ENCODE data around the gene MAML3. TPM values are rescaled to one million over a fixed set of nuclear protein-coding genes. Genes with fewer than 3 reads are reported as not detected.

MAML3 gene
- total RNA-seq, 2 experiments from 2014 or later = 2.5 to 2.9 TPM

DNA sequence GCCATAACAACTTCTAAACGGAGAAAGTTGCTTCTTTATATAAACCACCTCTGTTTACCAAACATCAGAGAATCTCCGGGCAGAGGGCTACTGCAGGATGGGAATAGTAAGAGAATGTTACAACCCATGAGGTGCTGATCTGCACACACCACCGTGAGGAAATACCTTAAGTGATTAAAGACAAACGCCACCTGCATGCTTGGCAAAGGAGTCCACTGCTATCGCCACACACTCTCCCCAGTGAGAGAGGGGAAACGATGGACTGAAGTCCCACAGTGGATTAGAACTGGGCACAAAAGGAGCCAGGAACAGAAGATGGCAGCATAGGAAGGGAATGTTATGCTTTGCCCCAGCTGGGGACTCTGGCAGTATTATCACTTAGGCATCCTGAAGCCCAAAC is 15.6 kb downstream of the MAML3 start:
- Mint-ChIP-seq H3K4me3 (no peak overlapping the region), H3K27ac (no peak overlapping the region), H3K9me3 (no peaks in the 10 kb centered on the region), H3K36me3 (ENCODE audit: low read depth) (no peaks in the 10 kb centered on the region), H3K27me3 (no peaks in the 10 kb centered on the region), H3K4me1 (ENCODE audit: low read depth) (peaks cover 19% of the 10 kb centered on the region)
- no peak for DNase-seq
- POLR2A ChIA-PET = interaction anchor here (1.7 kb wide), 1 partner anchor 12 kb away, joined by 3 read pairs; no protein-coding TSS in a partner anchor
- TF ChIP-seq, protein P1, sequence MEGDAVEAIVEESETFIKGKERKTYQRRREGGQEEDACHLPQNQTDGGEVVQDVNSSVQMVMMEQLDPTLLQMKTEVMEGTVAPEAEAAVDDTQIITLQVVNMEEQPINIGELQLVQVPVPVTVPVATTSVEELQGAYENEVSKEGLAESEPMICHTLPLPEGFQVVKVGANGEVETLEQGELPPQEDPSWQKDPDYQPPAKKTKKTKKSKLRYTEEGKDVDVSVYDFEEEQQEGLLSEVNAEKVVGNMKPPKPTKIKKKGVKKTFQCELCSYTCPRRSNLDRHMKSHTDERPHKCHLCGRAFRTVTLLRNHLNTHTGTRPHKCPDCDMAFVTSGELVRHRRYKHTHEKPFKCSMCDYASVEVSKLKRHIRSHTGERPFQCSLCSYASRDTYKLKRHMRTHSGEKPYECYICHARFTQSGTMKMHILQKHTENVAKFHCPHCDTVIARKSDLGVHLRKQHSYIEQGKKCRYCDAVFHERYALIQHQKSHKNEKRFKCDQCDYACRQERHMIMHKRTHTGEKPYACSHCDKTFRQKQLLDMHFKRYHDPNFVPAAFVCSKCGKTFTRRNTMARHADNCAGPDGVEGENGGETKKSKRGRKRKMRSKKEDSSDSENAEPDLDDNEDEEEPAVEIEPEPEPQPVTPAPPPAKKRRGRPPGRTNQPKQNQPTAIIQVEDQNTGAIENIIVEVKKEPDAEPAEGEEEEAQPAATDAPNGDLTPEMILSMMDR (IDR thresholded peaks at IDR 0.05) = no peak
- Histone ChIP-seq H3K27me3 (ENCODE audit: control insufficient read depth in 1 of 2, insufficient read depth in 2 of 2, low read length in 2 of 2) (no peaks in the 10 kb centered on the region), H3K9me3 (ENCODE audit: control insufficient read depth in 1 of 2, insufficient read depth in 1 of 2, low read length in 2 of 2) (no peaks in the 10 kb centered on the region), H3K36me3 (ENCODE audit: insufficient read depth, low read length) (no peaks in the 10 kb centered on the region), H3K4me3 (ENCODE audit: low read length) (no peak overlapping the region), H3K27ac (ENCODE audit: low read depth in 1 of 2, low read length in 2 of 2) (no peak overlapping the region), H3K4me1 (ENCODE audit: insufficient read depth, low read length) (no peaks in the 10 kb centered on the region)
- intact Hi-C loops (cut with DNase I, micrococcal nuclease) = no loop called here
- ATAC-seq (ENCODE audit: poor library complexity) = no peak
- CTCF ChIA-PET = no interaction called here

DNA sequence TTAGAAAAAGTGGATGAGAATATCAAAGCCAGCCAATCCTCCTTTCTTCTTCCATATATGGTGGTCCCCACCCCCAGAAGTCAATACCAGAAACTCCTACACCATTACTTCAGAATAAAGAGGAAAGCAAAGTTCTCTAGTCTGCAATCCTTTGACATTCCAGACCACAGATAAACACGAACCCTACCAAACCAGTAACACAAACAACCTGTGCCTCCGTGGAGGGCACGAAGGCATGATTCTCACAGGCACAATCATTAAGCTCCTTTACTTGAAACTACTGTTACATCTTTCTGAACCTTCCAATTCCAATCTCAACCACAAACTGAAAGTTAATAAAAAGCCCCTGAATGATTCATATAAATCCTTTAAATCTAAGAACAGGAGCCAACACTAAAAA is 16.3 kb downstream of the MAML3 start:
- Mint-ChIP-seq H3K9me3 (no peaks in the 10 kb centered on the region), H3K27me3 (no peaks in the 10 kb centered on the region), H3K27ac (no peak overlapping the region), H3K4me3 (no peak overlapping the region), H3K4me1 (ENCODE audit: low read depth) (peaks cover 16% of the 10 kb centered on the region), H3K36me3 (ENCODE audit: low read depth) (no peaks in the 10 kb centered on the region)
- H3K9me3 ChIP-seq (ENCODE audit: control insufficient read depth in 1 of 2, insufficient read depth in 1 of 2, low read length in 2 of 2) = no peaks in the 10 kb centered on the region
- DNase-seq (no peak), ATAC-seq (ENCODE audit: poor library complexity) (no peak)
- POLR2A ChIA-PET = interaction anchor here (1.7 kb wide), 1 partner anchor 13 kb away, joined by 3 read pairs; no protein-coding TSS in a partner anchor
- no peaks in the 10 kb centered on the region for H3K27me3 ChIP-seq (ENCODE audit: control insufficient read depth in 1 of 2, insufficient read depth in 2 of 2, low read length in 2 of 2)
- no peak overlapping the region for H3K27ac ChIP-seq (ENCODE audit: low read depth in 1 of 2, low read length in 2 of 2)
- H3K4me3 ChIP-seq (ENCODE audit: low read length) = no peak overlapping the region
- no peaks in the 10 kb centered on the region for H3K4me1 ChIP-seq (ENCODE audit: insufficient read depth, low read length)
- no peaks in the 10 kb centered on the region for H3K36me3 ChIP-seq (ENCODE audit: insufficient read depth, low read length)
- CTCF ChIA-PET = no interaction called here
- TF ChIP-seq, protein P1 (IDR thresholded peaks at IDR 0.05) = no peak
- intact Hi-C loops (cut with DNase I, micrococcal nuclease) = no loop called here

DNA sequence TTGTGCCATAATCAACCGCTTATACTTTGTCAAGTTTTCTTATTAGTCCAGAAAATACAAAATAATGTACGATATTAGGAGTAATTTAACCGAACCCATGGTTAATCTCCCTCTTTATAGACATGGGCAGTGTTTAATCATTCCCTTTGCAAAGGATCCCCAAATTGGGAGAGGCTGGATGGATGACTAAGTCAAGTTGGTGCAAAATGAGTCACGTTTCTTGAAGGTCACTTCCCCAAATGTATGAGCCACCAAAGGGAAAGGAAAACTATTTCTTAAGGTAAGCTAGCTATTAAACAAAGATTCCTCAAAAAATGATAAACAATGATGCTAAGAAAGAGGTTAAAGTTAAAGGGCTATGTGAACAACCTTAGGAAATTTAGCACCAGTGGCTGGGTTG is 17.5 kb downstream of the MAML3 start:
- H3K4me3 Mint-ChIP-seq = no peak overlapping the region
- CTCF ChIA-PET = no interaction called here
- no peak overlapping the region for H3K27ac Mint-ChIP-seq
- peak in 2 of 14 experiments; percentile 36 to 51 for DNase-seq
- no peaks in the 10 kb centered on the region for H3K27me3 Mint-ChIP-seq
- Histone ChIP-seq H3K36me3 (ENCODE audit: insufficient read depth, low read length) (no peaks in the 10 kb centered on the region), H3K9me3 (ENCODE audit: control insufficient read depth in 1 of 2, insufficient read depth in 1 of 2, low read length in 2 of 2) (no peaks in the 10 kb centered on the region), H3K27ac (ENCODE audit: low read depth in 1 of 2, low read length in 2 of 2) (no peak overlapping the region), H3K27me3 (ENCODE audit: control insufficient read depth in 1 of 2, insufficient read depth in 2 of 2, low read length in 2 of 2) (no peaks in the 10 kb centered on the region), H3K4me1 (ENCODE audit: insufficient read depth, low read length) (no peaks in the 10 kb centered on the region), H3K4me3 (ENCODE audit: low read length) (no peak overlapping the region)
- no peaks in the 10 kb centered on the region for H3K36me3 Mint-ChIP-seq (ENCODE audit: low read depth)
- no peak for ATAC-seq (ENCODE audit: poor library complexity)
- H3K9me3 Mint-ChIP-seq = no peaks in the 10 kb centered on the region
- TF ChIP-seq, protein P1 (IDR thresholded peaks at IDR 0.05) = no peak
- intact Hi-C loops (cut with DNase I, micrococcal nuclease) = no loop called here
- peaks cover 16% of the 10 kb centered on the region for H3K4me1 Mint-ChIP-seq (ENCODE audit: low read depth)
- POLR2A ChIA-PET = interaction anchor here (1.7 kb wide), 1 partner anchor 14 kb away, joined by 3 read pairs; no protein-coding TSS in a partner anchor

All from CD4-positive, alpha-beta T cell (primary cell).